GM23338 (cell line): Measurements from ENCODE around the gene LYSMD4. TPM values are rescaled to one million over a fixed set of nuclear protein-coding genes. Genes with fewer than 3 reads are reported as not detected.

Experiments used
- ATAC-seq: fragments of 200-7000 bp; cut with Tn5 transposase; 3 replicates; pipeline ENCODE4 v1.9.1; 2020
- DNase-seq: peaks from one replicate; pipeline ENCODE4 v3.0.0-alpha.2; 2015; ENCODE audit warnings: low spot score
- H2AFZ ChIP-seq: fragments of 200-600 bp; sonication (generic); 2 replicates; pipeline ENCODE4 v1.8.0; 2016; ENCODE audit warnings: antibody characterized with exemption, mild to moderate bottlenecking, moderate library complexity
- H3F3A ChIP-seq: fragments of 200-600 bp; sonication (generic); replicated peaks from 2 replicates; pipeline ENCODE4 v1.8.0; 2017; ENCODE audit warnings: antibody characterized with exemption, mixed run types, low read depth
- H3K27ac ChIP-seq: fragments of 200-600 bp; sonication (generic); 2 replicates; pipeline ENCODE4 v1.6.1; 2016; ENCODE audit warnings: low read depth
- H3K27me3 ChIP-seq: fragments of 200-600 bp; sonication (generic); 2 replicates; pipeline ENCODE4 v1.8.0; 2016; ENCODE audit warnings: mild to moderate bottlenecking, mixed run types, moderate library complexity; ENCODE audit not compliant: insufficient read depth
- H3K36me3 ChIP-seq: fragments of 200-600 bp; sonication (generic); 2 replicates; pipeline ENCODE4 v1.8.0; 2016; ENCODE audit warnings: mild to moderate bottlenecking; ENCODE audit not compliant: insufficient read depth
- H3K4me1 ChIP-seq: fragments of 200-600 bp; sonication (generic); 2 replicates; pipeline ENCODE4 v1.8.0; 2016; ENCODE audit warnings: mild to moderate bottlenecking, moderate library complexity; ENCODE audit not compliant: insufficient read depth
- H3K4me2 ChIP-seq: fragments of 200-600 bp; sonication (generic); 2 replicates; pipeline ENCODE4 v1.7.1; 2017; ENCODE audit warnings: mixed run types
- H3K4me3 ChIP-seq: fragments of 200-600 bp; sonication (generic); 2 replicates; pipeline ENCODE4 v1.6.1; 2016; ENCODE audit warnings: mixed run types
- H3K79me2 ChIP-seq: fragments of 200-600 bp; sonication (generic); replicated peaks from 2 replicates; pipeline ENCODE4 v1.8.0; 2017; ENCODE audit warnings: mild to moderate bottlenecking; ENCODE audit not compliant: insufficient read depth
- H3K9me2 ChIP-seq: fragments of 200-600 bp; sonication (generic); 2 replicates; pipeline ENCODE4 v1.8.0; 2017; ENCODE audit not compliant: insufficient read depth
- H4K20me1 ChIP-seq: fragments of 200-600 bp; sonication (generic); replicated peaks from 2 replicates; pipeline ENCODE4 v1.8.0; 2017; ENCODE audit warnings: mild to moderate bottlenecking; ENCODE audit not compliant: insufficient read depth
- H3K27ac Mint-ChIP-seq: 2 replicates; pipeline ENCODE4 v1.8.0; 2020; ENCODE audit warnings: inconsistent platforms, mild to moderate bottlenecking, moderate library complexity, mixed read lengths
- H3K27me3 Mint-ChIP-seq: 3 replicates; pipeline ENCODE4 v1.8.0; 2022; ENCODE audit warnings: low read depth, mild to moderate bottlenecking, moderate library complexity, mixed read lengths, inconsistent platforms; ENCODE audit not compliant: insufficient read depth, poor library complexity
- H3K36me3 Mint-ChIP-seq: 3 replicates; pipeline ENCODE4 v1.8.0; 2021; ENCODE audit warnings: low read depth, mild to moderate bottlenecking, inconsistent platforms, moderate library complexity, mixed read lengths
- H3K4me1 Mint-ChIP-seq: 3 replicates; pipeline ENCODE4 v1.8.0; 2020; ENCODE audit warnings: mild to moderate bottlenecking, inconsistent platforms, mixed read lengths
- H3K4me3 Mint-ChIP-seq: 3 replicates; pipeline ENCODE4 v1.8.0; 2021; ENCODE audit warnings: moderate library complexity, mild to moderate bottlenecking, inconsistent platforms, mixed read lengths
- H3K9me3 Mint-ChIP-seq: 3 replicates; pipeline ENCODE4 v1.8.0; 2020; ENCODE audit warnings: moderate library complexity, mild to moderate bottlenecking, inconsistent platforms, mixed read lengths
- CTCF ChIP-seq, 2 experiments: fragments of 200-600 bp in 1 of 2; sonication (generic) in 1 of 2; conservative IDR thresholded peaks; 2 replicates each; pipeline versions ENCODE4 v1.5.1 to v1.6.1; 2016 to 2017; ENCODE audit warnings: antibody characterized with exemption in 2 of 2, low read depth in 2 of 2, mild to moderate bottlenecking in 2 of 2, moderate library complexity in 1 of 2
- ETS1 ChIP-seq: IDR thresholded peaks from 2 replicates; pipeline ENCODE4 v1.6.1; 2016; ENCODE audit warnings: antibody characterized with exemption
- EZH2 ChIP-seq: fragments of 200-600 bp; sonication (generic); IDR thresholded peaks from one replicate; pipeline ENCODE4 v1.8.0; 2017; ENCODE audit warnings: antibody characterized with exemption, mild to moderate bottlenecking, low read depth; ENCODE audit not compliant: unreplicated experiment
- EZH2phosphoT487 ChIP-seq: fragments of 200-600 bp; sonication (generic); IDR thresholded peaks from one replicate; pipeline ENCODE4 v1.8.1; 2018; ENCODE audit warnings: antibody characterized with exemption; ENCODE audit not compliant: unreplicated experiment
- JUNB ChIP-seq: IDR thresholded peaks from one replicate; pipeline ENCODE4 v1.6.1; 2016; ENCODE audit warnings: antibody characterized with exemption; ENCODE audit not compliant: unreplicated experiment
- NANOG ChIP-seq: IDR thresholded peaks from 2 replicates; pipeline ENCODE4 v1.6.1; 2016; ENCODE audit warnings: antibody characterized with exemption, borderline replicate concordance
- polyA plus RNA-seq: library from polyadenylated mRNA; unstranded; fragments of >200 nt; fragmentation: Nextera tagmentation; extraction: Ambion mirVana; gene quantifications from 2 replicates; pipeline ENCODE4 v1.2.1, GENCODE V29; 2016
- small RNA-seq: library from RNA; depleted of rRNA; stranded (forward); fragments of <200 nt; gene quantifications from one replicate; pipeline ENCODE3, GENCODE V24; 2014; ENCODE audit warnings: low replicate concordance
- total RNA-seq: library from RNA; depleted of rRNA; stranded (reverse); fragments of >200 nt; shearing (Covaris generic); gene quantifications from 2 replicates; pipeline ENCODE4 v1.2.3, GENCODE V29; 2014; rRNA removed

The LYSMD4 gene
- total and polyA plus RNA-seq, 2 experiments from 2014 or later = 7.5 to 23.8 TPM

DNA sequence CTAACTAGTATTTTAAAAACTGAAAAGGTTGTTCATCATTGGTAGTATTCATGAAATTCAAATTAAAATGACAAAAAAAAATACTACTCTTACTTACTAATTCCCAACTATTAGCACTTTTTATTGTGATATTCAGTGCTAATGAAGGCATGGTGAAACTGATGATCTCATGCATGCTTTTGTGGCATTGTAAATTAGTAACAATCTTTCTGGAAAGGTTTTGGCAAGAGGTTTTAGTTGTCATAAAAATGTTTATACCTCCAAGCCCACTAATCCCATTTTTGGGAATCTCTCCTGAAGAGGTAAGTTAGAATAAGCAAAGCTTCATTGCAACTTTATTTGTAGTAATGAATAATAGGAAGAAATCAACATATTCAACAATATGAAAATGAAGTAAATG, 53.0 kb downstream of the LYSMD4 start:
- Histone ChIP-seq H3K4me3 (no peak overlapping the region), H2AFZ (no peak overlapping the region), H3K4me1 (no peaks in the 10 kb centered on the region), H3K36me3 (peaks cover 8% of the 10 kb centered on the region; the same call in 1 of the 2 replicates), H3K27me3 (no peaks in the 10 kb centered on the region), H3K4me2 (no peak overlapping the region), H3K79me2 (0 out of 2 replicates have a peak, but pooled peaks cover 4% of the 10 kb centered on the region), H3K27ac (no peak overlapping the region), H3F3A (no peaks in the 10 kb centered on the region), H3K9me2 (no peaks in the 10 kb centered on the region), H4K20me1 (0 out of 2 replicates have a peak, but pooled peaks cover 4% of the 10 kb centered on the region)
- no peak for TF ChIP-seq EZH2phosphoT487
- Mint-ChIP-seq H3K27ac (no peak overlapping the region), H3K36me3 (peaks cover 31% of the 10 kb centered on the region), H3K4me1 (no peaks in the 10 kb centered on the region), H3K4me3 (no peak overlapping the region), H3K27me3 (peaks cover 2% of the 10 kb centered on the region), H3K9me3 (no peaks in the 10 kb centered on the region)
- no peak for ATAC-seq
- DNase-seq = no peak

- DNase-seq = no peak
- Histone ChIP-seq H3K27ac (no peak overlapping the region), H3K9me2 (no peaks in the 10 kb centered on the region), H3K27me3 (no peaks in the 10 kb centered on the region), H3K4me1 (no peaks in the 10 kb centered on the region), H3K4me2 (no peak overlapping the region), H4K20me1 (0 out of 2 replicates have a peak, but pooled peaks cover 4% of the 10 kb centered on the region), H3K79me2 (no peaks in the 10 kb centered on the region), H3K36me3 (peaks cover 9% of the 10 kb centered on the region; the same call in 1 of the 2 replicates), H2AFZ (no peak overlapping the region), H3K4me3 (no peak overlapping the region), H3F3A (no peaks in the 10 kb centered on the region)
- no peak for ATAC-seq
- no peaks in the 10 kb centered on the region for H3K9me3 Mint-ChIP-seq
- H3K27me3 Mint-ChIP-seq = peaks cover 2% of the 10 kb centered on the region
- no peak overlapping the region for H3K4me3 Mint-ChIP-seq
- no peak overlapping the region for H3K27ac Mint-ChIP-seq
- H3K4me1 Mint-ChIP-seq = no peaks in the 10 kb centered on the region
- H3K36me3 Mint-ChIP-seq = peaks cover 19% of the 10 kb centered on the region
- TF ChIP-seq CTCF (conservative IDR thresholded peaks at IDR 0.05; ENCODE audit: low read depth in 2 of 2) (no peak), NANOG (no peak), EZH2 (no peak), ETS1 (no peak), JUNB (no peak)
These were observed 55.6 kb downstream of the LYSMD4 start for GRCh38 chr15:99677540-99678134.

Small RNA genes within 50 kb of the gene (small RNA-seq; reads per million reads assigned to genes)
- gene RF00019 = not detected

Other genes with a start within 250 kb of the LYSMD4 start
- gene MEF2A, start 167.5 kb downstream of the LYSMD4 start, total RNA-seq = 42.3 and 46.1 TPM in 2 replicates
- gene MEF2A, start 167.5 kb downstream of the LYSMD4 start, polyA plus RNA-seq = 17.7 and 20.3 TPM in 2 replicates